Effector memory CD8-positive, alpha-beta T cell (primary cell): ENCODE results near the gene ABCA2.

Source experiments
- ATAC-seq: fragments of 150-1000 bp; cut with Tn5 transposase; replicated peaks from 2 replicates; pipeline ENCODE4 v1.10.0; 2021; ENCODE audit warnings: mild to moderate bottlenecking, moderate library complexity
- DNase-seq, 3 experiments: peaks; one replicate each; pipeline ENCODE4 v3.0.0; 2021
- H3K27ac Mint-ChIP-seq, 2 donors: one replicate each; pipeline ENCODE4 v1.8.0; 2022; ENCODE audit warnings: mild to moderate bottlenecking in 2 of 2, mixed read lengths in 2 of 2, moderate library complexity in 2 of 2
- H3K27me3 Mint-ChIP-seq, 2 donors: one replicate each; pipeline ENCODE4 v1.8.0; 2022; ENCODE audit warnings: mixed read lengths in 2 of 2
- H3K36me3 Mint-ChIP-seq: one replicate; pipeline ENCODE4 v1.8.0; 2022; ENCODE audit warnings: mild to moderate bottlenecking, moderate library complexity, mixed read lengths; ENCODE audit not compliant: insufficient read depth
- H3K4me1 Mint-ChIP-seq, 2 donors: one replicate each; pipeline ENCODE4 v1.8.0; 2022; ENCODE audit warnings: low read depth in 2 of 2, mixed read lengths in 2 of 2
- H3K4me3 Mint-ChIP-seq, 2 donors: one replicate each; pipeline ENCODE4 v1.8.0; 2022; ENCODE audit warnings: mild to moderate bottlenecking in 2 of 2, mixed read lengths in 2 of 2, moderate library complexity in 2 of 2
- H3K9me3 Mint-ChIP-seq, 2 donors: one replicate each; pipeline ENCODE4 v1.8.0; 2022; ENCODE audit warnings: mixed read lengths in 2 of 2

ABCA2 gene

DNA sequence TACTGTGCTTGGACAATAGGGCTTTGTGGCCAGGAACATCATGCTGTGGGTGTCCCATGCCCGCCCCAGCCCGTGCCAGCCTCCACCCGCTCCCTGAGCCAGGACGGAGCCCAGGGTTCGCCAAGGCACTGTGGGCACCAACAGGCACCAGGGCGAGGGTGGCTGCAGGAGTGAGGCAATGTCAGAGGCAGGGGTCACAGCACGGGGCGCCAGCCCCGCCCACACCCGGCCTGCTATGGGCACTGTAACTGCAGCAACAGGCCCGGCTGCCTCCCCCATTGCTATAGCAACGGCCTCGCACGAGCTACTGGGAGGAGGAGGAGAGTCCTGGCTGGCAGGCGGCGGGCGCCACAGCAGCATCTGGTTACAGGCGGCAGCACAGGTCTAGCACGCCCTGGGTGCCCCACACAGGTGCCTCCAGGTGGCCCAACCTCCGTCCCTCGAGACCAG, 2.5 kb downstream of the ABCA2 start:
- Mint-ChIP-seq H3K4me3 (peak overlapping the region; percentile 6 to 91), H3K27me3 (no peaks in the 10 kb centered on the region), H3K36me3 (peaks cover 33% of the 10 kb centered on the region), H3K4me1 (peaks cover 26 to 35% of the 10 kb centered on the region in 2 donors), H3K27ac (no peak overlapping the region), H3K9me3 (no peaks in the 10 kb centered on the region)
- DNase-seq (no peak), ATAC-seq (no peak)

- no peak overlapping the region for H3K4me3 Mint-ChIP-seq
- H3K27ac Mint-ChIP-seq, result no peak overlapping the region
- DNase-seq (no peak), ATAC-seq (no peak)
- H3K4me1 Mint-ChIP-seq, result peaks cover 14 to 29% of the 10 kb centered on the region in 2 donors
- peaks cover 15% of the 10 kb centered on the region for H3K36me3 Mint-ChIP-seq
- no peaks in the 10 kb centered on the region for H3K9me3 Mint-ChIP-seq
- H3K27me3 Mint-ChIP-seq, result no peaks in the 10 kb centered on the region
Measured at GRCh38 chr9:137023583-137023991, 4.5 kb downstream of the ABCA2 start.

DNA sequence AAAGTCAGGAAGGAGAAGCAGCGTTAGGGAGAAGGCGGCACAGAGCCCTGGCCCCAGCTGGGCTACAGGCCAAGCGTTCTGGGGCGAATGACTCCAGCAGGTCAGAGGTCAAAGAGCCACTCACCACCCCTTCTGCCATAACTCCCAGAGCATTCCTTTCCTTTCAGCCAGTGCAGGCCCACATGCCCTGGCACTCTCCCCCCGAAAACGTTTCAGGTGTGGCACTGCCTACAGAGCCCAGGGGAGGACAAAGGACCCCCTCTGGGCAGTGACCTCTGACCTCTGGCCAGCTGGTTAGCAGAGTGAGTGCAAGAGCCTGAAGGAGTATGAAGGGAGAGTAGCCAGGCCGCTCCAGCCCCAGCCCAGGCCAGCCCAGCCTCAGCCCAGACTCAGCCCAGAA, 4.9 kb downstream of the ABCA2 start:
- peaks cover 14 to 30% of the 10 kb centered on the region in 2 donors for H3K4me1 Mint-ChIP-seq
- no peak overlapping the region for H3K27ac Mint-ChIP-seq

DNA sequence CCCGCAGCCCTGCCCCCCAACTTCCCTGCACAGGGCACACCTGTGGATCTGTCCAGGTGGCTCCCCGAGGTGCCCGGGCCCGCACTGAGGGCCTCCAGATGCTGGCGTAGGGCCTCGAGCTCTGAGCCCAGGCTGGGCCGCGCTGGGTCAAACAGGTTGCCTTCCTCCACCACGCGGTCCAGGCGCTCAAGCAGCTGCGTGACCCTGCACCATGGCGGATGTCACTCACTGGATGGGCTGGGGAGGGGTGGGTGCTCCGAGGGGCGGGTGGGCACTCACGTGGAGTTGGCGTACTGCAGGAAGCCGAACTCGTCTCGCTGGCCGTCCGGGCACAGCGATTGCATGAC, 5.4 kb downstream of the ABCA2 start:
- Mint-ChIP-seq H3K27ac (no peak overlapping the region), H3K9me3 (no peaks in the 10 kb centered on the region), H3K4me1 (peaks cover 14 to 30% of the 10 kb centered on the region in 2 donors), H3K36me3 (peaks cover 14% of the 10 kb centered on the region), H3K27me3 (no peaks in the 10 kb centered on the region), H3K4me3 (no peak overlapping the region)
- no peak for DNase-seq
- ATAC-seq, result no peak

More for the DNA sequence above, 4.9 kb downstream of the ABCA2 start:
- no peaks in the 10 kb centered on the region for H3K9me3 Mint-ChIP-seq
- no peaks in the 10 kb centered on the region for H3K27me3 Mint-ChIP-seq
- no peak for ATAC-seq
- no peak for DNase-seq
- peaks cover 14% of the 10 kb centered on the region for H3K36me3 Mint-ChIP-seq
- no peak overlapping the region for H3K4me3 Mint-ChIP-seq

DNA sequence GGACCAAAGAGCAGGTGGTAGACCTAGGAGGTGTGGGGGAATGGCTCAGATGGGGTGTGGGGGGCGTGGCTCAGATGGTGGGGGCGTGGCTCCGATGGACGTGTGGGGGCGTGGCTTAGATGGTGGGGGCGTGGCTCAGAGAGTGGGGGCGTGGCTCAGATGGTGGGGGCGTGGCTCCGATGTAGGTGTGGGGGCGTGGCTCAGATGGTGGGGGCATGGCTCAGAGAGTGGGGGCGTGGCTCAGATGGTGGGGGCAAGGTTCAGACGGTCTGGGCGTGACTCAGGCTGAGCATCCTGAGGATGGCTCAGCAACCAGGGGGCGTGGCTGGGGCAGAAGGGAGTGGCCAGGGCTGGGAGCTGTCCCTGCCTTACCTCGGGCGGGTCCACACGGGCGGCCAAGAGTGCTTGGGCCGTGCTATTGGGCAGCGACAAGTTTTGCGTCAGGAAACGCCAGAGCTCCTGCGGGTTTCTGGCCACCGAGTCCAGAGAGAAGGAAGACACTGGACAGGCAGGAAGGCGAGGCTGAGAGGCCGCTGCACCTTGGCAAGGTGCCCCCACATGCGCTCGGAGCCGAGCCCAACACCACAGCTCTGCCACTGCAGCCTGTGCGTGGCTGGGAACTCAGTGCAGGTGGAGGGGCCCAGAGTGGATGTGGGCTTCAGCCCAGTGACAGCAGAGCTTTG, 5.9 kb downstream of the ABCA2 start:
- H3K4me1 Mint-ChIP-seq, result peaks cover 11 to 27% of the 10 kb centered on the region in 2 donors
- no peaks in the 10 kb centered on the region for H3K9me3 Mint-ChIP-seq
- ATAC-seq (peak; percentile 85), DNase-seq (peak; percentile 58 to 71 (median 68))
- peak overlapping the region; percentile 41 to 71 for H3K27ac Mint-ChIP-seq
- peaks cover 11% of the 10 kb centered on the region for H3K36me3 Mint-ChIP-seq
- no peaks in the 10 kb centered on the region for H3K27me3 Mint-ChIP-seq
- peak overlapping the region in 1 of 2 donors; percentile 18 for H3K4me3 Mint-ChIP-seq

GRCh38 chr9:137021568-137021978, 6.5 kb downstream of the ABCA2 start:
- Mint-ChIP-seq H3K4me1 (peaks cover 6 to 22% of the 10 kb centered on the region in 2 donors), H3K4me3 (peak overlapping the region in 1 of 2 donors; percentile 18), H3K27me3 (no peaks in the 10 kb centered on the region), H3K27ac (peak overlapping the region; percentile 41 to 71), H3K36me3 (peaks cover 10% of the 10 kb centered on the region), H3K9me3 (no peaks in the 10 kb centered on the region)
- ATAC-seq (no peak), DNase-seq (no peak)

GRCh38 chr9:137020771-137021567, 7.1 kb downstream of the ABCA2 start:
- Mint-ChIP-seq H3K27ac (peak overlapping the region in 1 of 2 donors; percentile 46), H3K9me3 (no peaks in the 10 kb centered on the region), H3K36me3 (peaks cover 10% of the 10 kb centered on the region), H3K27me3 (no peaks in the 10 kb centered on the region), H3K4me1 (peaks cover 3 to 18% of the 10 kb centered on the region in 2 donors), H3K4me3 (no peak overlapping the region)
- ATAC-seq, result no peak
- no peak for DNase-seq

- Mint-ChIP-seq H3K27me3 (no peaks in the 10 kb centered on the region), H3K4me1 (peaks cover 3 to 15% of the 10 kb centered on the region in 2 donors), H3K4me3 (no peak overlapping the region), H3K36me3 (peaks cover 10% of the 10 kb centered on the region), H3K27ac (peak overlapping the region in 1 of 2 donors; percentile 35), H3K9me3 (no peaks in the 10 kb centered on the region)
- no peak for ATAC-seq
- DNase-seq, result no peak
Measured at GRCh38 chr9:137019891-137020683, 8.0 kb downstream of the ABCA2 start.

- Mint-ChIP-seq H3K27ac (peak overlapping the region in 1 of 2 donors; percentile 35), H3K36me3 (peaks cover 7% of the 10 kb centered on the region), H3K9me3 (no peaks in the 10 kb centered on the region), H3K4me1 (peaks cover 3 to 9% of the 10 kb centered on the region in 2 donors), H3K4me3 (no peak overlapping the region), H3K27me3 (no peaks in the 10 kb centered on the region)
- no peak for ATAC-seq
- no peak for DNase-seq
Measured at GRCh38 chr9:137018761-137019559, 9.1 kb downstream of the ABCA2 start.

- Mint-ChIP-seq H3K27me3 (no peaks in the 10 kb centered on the region), H3K4me1 (peaks cover 3 to 7% of the 10 kb centered on the region in 2 donors), H3K9me3 (no peaks in the 10 kb centered on the region), H3K27ac (no peak overlapping the region), H3K36me3 (peaks cover 7% of the 10 kb centered on the region), H3K4me3 (no peak overlapping the region)
- no peak for ATAC-seq
- DNase-seq, result no peak
Measured at GRCh38 chr9:137017791-137018497, 10.1 kb downstream of the ABCA2 start.

DNA sequence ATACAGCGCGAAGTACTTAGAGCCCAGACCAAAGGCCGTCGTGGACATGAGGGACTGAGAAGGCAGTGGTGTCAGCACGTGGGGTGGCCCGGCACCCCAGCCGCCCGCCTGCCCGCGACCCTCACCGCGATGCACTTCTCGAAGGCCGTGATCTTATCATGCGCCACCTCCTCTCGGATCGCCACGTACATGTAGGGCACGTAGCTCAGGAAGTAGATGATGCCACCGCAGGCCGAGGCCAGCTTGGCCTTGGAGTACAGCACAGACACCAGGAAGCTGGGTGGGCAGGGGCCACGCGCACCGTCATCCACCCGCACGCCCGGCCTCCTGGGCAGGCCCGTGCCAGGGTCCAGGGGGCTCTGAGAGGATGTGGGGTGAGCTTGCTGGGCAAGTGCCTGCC, 11.0 kb downstream of the ABCA2 start:
- H3K27me3 Mint-ChIP-seq, result no peaks in the 10 kb centered on the region
- peaks cover 4% of the 10 kb centered on the region for H3K36me3 Mint-ChIP-seq
- H3K27ac Mint-ChIP-seq, result no peak overlapping the region
- H3K4me1 Mint-ChIP-seq, result peaks cover 2 to 6% of the 10 kb centered on the region in 2 donors
- DNase-seq (no peak), ATAC-seq (no peak)
- H3K9me3 Mint-ChIP-seq, result no peaks in the 10 kb centered on the region
- no peak overlapping the region for H3K4me3 Mint-ChIP-seq

- Mint-ChIP-seq H3K4me3 (no peak overlapping the region), H3K36me3 (peaks cover 4% of the 10 kb centered on the region)
Measured at GRCh38 chr9:137016436-137016835, 11.6 kb downstream of the ABCA2 start.

More at GRCh38 chr9:137016436-137016835, 11.6 kb downstream of the ABCA2 start:
- Mint-ChIP-seq H3K9me3 (no peaks in the 10 kb centered on the region), H3K27me3 (no peaks in the 10 kb centered on the region), H3K4me1 (peaks cover 0 to 3% of the 10 kb centered on the region in 2 donors), H3K27ac (no peak overlapping the region)
- DNase-seq (no peak), ATAC-seq (no peak)
